NCI-H446 (cell line): ENCODE results near the gene UBXN10.
A peak's percentile ranks its signal among the peaks of the same experiment; 100 is the strongest.

Experiments used
- DNase-seq, 2 experiments: peaks; one replicate each; lab custom pipeline; 2025; lab: John Stamatoyannopoulos, UW

The UBXN10 gene

GRCh38 chr1:20151906-20152598 is 33.8 kb upstream of the UBXN10 start:
- peak; percentile 29 to 75 for DNase-seq

- DNase-seq: no peak
Measured at GRCh38 chr1:20152599-20152930, 33.3 kb upstream of the UBXN10 start.

- DNase-seq: no peak
Measured at GRCh38 chr1:20153000-20153418, 32.9 kb upstream of the UBXN10 start.

GRCh38 chr1:20154301-20154831 is 31.5 kb upstream of the UBXN10 start:
- no peak for DNase-seq

GRCh38 chr1:20158358-20159070 is 27.4 kb upstream of the UBXN10 start:
- no peak for DNase-seq

- DNase-seq: no peak
Measured at GRCh38 chr1:20160034-20160433, 25.9 kb upstream of the UBXN10 start.

- DNase-seq: no peak
Measured at GRCh38 chr1:20164694-20165202, 21.1 kb upstream of the UBXN10 start.

- DNase-seq: no peak
Measured at GRCh38 chr1:20165522-20165951, 20.4 kb upstream of the UBXN10 start.

GRCh38 chr1:20166051-20166450 is 19.8 kb upstream of the UBXN10 start:
- no peak for DNase-seq

GRCh38 chr1:20167126-20167525 is 18.8 kb upstream of the UBXN10 start:
- no peak for DNase-seq

- no peak for DNase-seq
Measured at GRCh38 chr1:20168564-20169491, 17.1 kb upstream of the UBXN10 start.

- DNase-seq: no peak
Measured at GRCh38 chr1:20169932-20170331, 16.0 kb upstream of the UBXN10 start.

GRCh38 chr1:20172033-20172590 is 13.8 kb upstream of the UBXN10 start:
- no peak for DNase-seq

GRCh38 chr1:20174937-20175666 is 10.8 kb upstream of the UBXN10 start:
- DNase-seq: no peak

GRCh38 chr1:20178634-20179370 is 7.1 kb upstream of the UBXN10 start:
- no peak for DNase-seq

- no peak for DNase-seq
Measured at GRCh38 chr1:20179371-20180128, 6.3 kb upstream of the UBXN10 start.

GRCh38 chr1:20180129-20180843 is 5.6 kb upstream of the UBXN10 start:
- DNase-seq: no peak

GRCh38 chr1:20180844-20181207 is 5.1 kb upstream of the UBXN10 start:
- no peak for DNase-seq

- no peak for DNase-seq
Measured at GRCh38 chr1:20182415-20182814, 3.5 kb upstream of the UBXN10 start.
